Measurements from ENCODE around the gene GAK. TPM values are rescaled to one million over a fixed set of nuclear protein-coding genes. Genes with fewer than 3 reads are reported as not detected.
A peak's percentile ranks its signal among the peaks of the same experiment; 100 is the strongest.
"Not testable (repeated sequence)": the region's sequence is repeated elsewhere in the genome, so short reads cannot be mapped to it uniquely, and the experiment has no call there.

GAK gene
- total RNA-seq, 2 experiments from 2014 or later: 82.9 to 88.0 TPM

- peak overlapping the region; percentile 87 for H3K4me3 Mint-ChIP-seq
- intact Hi-C loops (cut with DNase I, micrococcal nuclease): loop anchor here (5.0 kb wide), 3 partner anchors 57 to 782 kb away; partner anchors contain the start of genes IDUA (in 1 of the 2) and SLBP (in 1 of the 2)
- H3K27ac Mint-ChIP-seq: peak overlapping the region; percentile 89
- no peaks in the 10 kb centered on the region for H3K27me3 Mint-ChIP-seq
- no peaks in the 10 kb centered on the region for H3K9me3 Mint-ChIP-seq (ENCODE audit: low read depth)
- CTCF ChIA-PET: interaction anchor here (0.7 to 1.2 kb wide), 4 partner anchors 14 to 144 kb away, joined by 3 to 4 read pairs (median 3); no protein-coding TSS in a partner anchor
- DNase-seq (no peak), ATAC-seq (no peak)
- POLR2A ChIA-PET: interaction anchor here (0.6 kb wide), 1 partner anchor 122 kb away, joined by 3 read pairs; no protein-coding TSS in a partner anchor
- H3K4me1 Mint-ChIP-seq: peaks cover 39% of the 10 kb centered on the region
- no peaks in the 10 kb centered on the region for H3K36me3 Mint-ChIP-seq (ENCODE audit: low read depth)
Observed at GRCh38 chr4:930028-930551, 2.0 kb downstream of the GAK start.

DNA sequence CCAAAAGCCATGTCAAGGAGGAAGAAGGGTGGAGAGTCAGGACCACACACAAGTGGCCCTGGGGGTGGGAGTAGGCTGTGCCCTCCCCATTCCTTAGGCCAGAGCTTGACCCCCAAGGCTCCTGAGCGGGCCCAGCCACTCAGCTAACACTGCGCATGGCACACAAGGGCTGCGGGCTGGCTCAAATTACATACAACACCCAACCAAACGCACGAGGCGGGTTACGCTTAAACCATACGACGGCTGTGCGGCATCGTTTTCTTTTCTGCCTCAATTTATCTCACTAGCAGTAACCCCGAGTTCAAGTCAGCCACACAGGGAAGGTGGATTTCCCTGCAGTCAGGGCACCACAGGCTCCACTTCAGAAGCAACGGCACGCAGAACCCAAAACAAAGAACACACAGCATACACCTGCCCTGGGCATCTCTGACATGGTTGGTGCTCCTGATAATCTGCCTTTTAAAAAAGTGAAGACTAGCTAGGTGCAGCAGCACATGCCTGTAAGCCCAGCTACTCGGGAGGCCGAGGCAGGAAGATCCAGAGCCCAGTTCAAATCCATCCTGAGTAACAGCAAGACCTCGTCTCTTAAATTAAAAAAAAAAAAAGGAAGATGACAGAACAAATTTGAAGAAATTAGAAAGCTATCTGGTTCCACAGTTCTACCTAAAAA is 2.9 kb downstream of the GAK start:
- Mint-ChIP-seq H3K27me3 (no peaks in the 10 kb centered on the region), H3K4me1 (peaks cover 48% of the 10 kb centered on the region), H3K36me3 (ENCODE audit: low read depth) (peaks cover 6% of the 10 kb centered on the region), H3K9me3 (ENCODE audit: low read depth) (no peaks in the 10 kb centered on the region), H3K4me3 (no peak overlapping the region), H3K27ac (no peak overlapping the region)
- ATAC-seq: no peak
- intact Hi-C loops (cut with DNase I, micrococcal nuclease): no loop called here
- ChIA-PET POLR2A (interaction anchor here (0.6 to 0.7 kb wide), 2 partner anchors 30 to 123 kb away, joined by 3 to 4 read pairs; no protein-coding TSS in a partner anchor), CTCF (interaction anchor here (1.2 kb wide), 2 partner anchors 15 to 58 kb away, joined by 3 read pairs; no protein-coding TSS in a partner anchor)
- no peak for DNase-seq

DNA sequence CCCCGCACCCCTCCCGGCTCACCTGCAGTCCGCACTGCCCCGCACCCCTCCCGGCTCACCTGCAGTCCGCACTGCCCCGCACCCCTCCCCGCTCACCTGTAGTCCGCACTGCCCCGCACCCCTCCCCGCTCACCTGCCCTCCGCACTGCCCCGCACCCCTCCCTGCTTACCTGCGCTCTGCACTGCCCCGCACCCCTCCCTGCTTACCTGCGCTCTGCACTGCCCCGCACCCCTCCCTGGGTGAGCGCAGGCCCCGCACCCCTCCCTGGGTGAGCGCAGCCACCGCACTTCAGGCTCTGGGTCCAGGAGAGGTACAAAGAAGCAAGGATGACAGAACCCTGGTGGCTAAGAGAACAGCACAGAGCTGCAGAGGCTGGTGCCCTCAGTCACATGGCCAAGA is 4.5 kb downstream of the GAK start:
- intact Hi-C loops (cut with DNase I, micrococcal nuclease); H3K4me3 Mint-ChIP-seq; H3K27ac Mint-ChIP-seq; POLR2A ChIA-PET; DNase-seq; CTCF ChIA-PET; H3K27me3 Mint-ChIP-seq; ATAC-seq; H3K9me3 Mint-ChIP-seq (ENCODE audit: low read depth): not testable (repeated sequence)
- H3K36me3 Mint-ChIP-seq (ENCODE audit: low read depth): peaks cover 13% of the 10 kb centered on the region
- peaks cover 53% of the 10 kb centered on the region for H3K4me1 Mint-ChIP-seq

GRCh38 chr4:926538-926937 is 5.6 kb downstream of the GAK start:
- Mint-ChIP-seq H3K36me3 (ENCODE audit: low read depth) (peaks cover 19% of the 10 kb centered on the region), H3K27me3 (no peaks in the 10 kb centered on the region), H3K4me1 (peaks cover 62% of the 10 kb centered on the region), H3K27ac (no peak overlapping the region), H3K9me3 (ENCODE audit: low read depth) (no peaks in the 10 kb centered on the region), H3K4me3 (no peak overlapping the region)
- intact Hi-C loops (cut with DNase I, micrococcal nuclease): no loop called here
- ATAC-seq (no peak), DNase-seq (no peak)
- POLR2A ChIA-PET: no interaction called here
- CTCF ChIA-PET: no interaction called here

- ATAC-seq (no peak), DNase-seq (no peak)
- intact Hi-C loops (cut with DNase I, micrococcal nuclease): no loop called here
- POLR2A ChIA-PET: no interaction called here
- H3K27ac Mint-ChIP-seq: peak overlapping the region; percentile 55
- H3K9me3 Mint-ChIP-seq (ENCODE audit: low read depth): no peaks in the 10 kb centered on the region
- CTCF ChIA-PET: no interaction called here
- H3K4me3 Mint-ChIP-seq: no peak overlapping the region
- H3K4me1 Mint-ChIP-seq: peaks cover 64% of the 10 kb centered on the region
- peaks cover 22% of the 10 kb centered on the region for H3K36me3 Mint-ChIP-seq (ENCODE audit: low read depth)
- H3K27me3 Mint-ChIP-seq: no peaks in the 10 kb centered on the region
Observed at GRCh38 chr4:925771-926500, 6.2 kb downstream of the GAK start.

- H3K27me3 Mint-ChIP-seq: no peaks in the 10 kb centered on the region
Observed at GRCh38 chr4:925171-925570, 6.9 kb downstream of the GAK start.

GRCh38 chr4:924107-925096 is 7.7 kb downstream of the GAK start:
- H3K27ac Mint-ChIP-seq: peak overlapping the region; percentile 87
- H3K4me1 Mint-ChIP-seq: peaks cover 59% of the 10 kb centered on the region
- ChIA-PET POLR2A (interaction anchor here (1.1 kb wide), 1 partner anchor 422 kb away, joined by 4 read pairs; the partner anchor contains the start of gene UVSSA), CTCF (interaction anchor here (0.6 to 1.4 kb wide), 3 partner anchors 8 to 73 kb away, joined by 3 to 4 read pairs (median 3); partner anchors contain the start of genes GAK and TMEM175)
- peak; percentile 60 for DNase-seq
- intact Hi-C loops (cut with DNase I, micrococcal nuclease): no loop called here
- peaks cover 30% of the 10 kb centered on the region for H3K36me3 Mint-ChIP-seq (ENCODE audit: low read depth)
- peak overlapping the region; percentile 20 for H3K4me3 Mint-ChIP-seq
- no peaks in the 10 kb centered on the region for H3K27me3 Mint-ChIP-seq
- ATAC-seq: peak; percentile 67
- H3K9me3 Mint-ChIP-seq (ENCODE audit: low read depth): no peaks in the 10 kb centered on the region

More at GRCh38 chr4:925171-925570, 6.9 kb downstream of the GAK start:
- H3K27ac Mint-ChIP-seq: no peak overlapping the region
- H3K36me3 Mint-ChIP-seq (ENCODE audit: low read depth): peaks cover 24% of the 10 kb centered on the region
- intact Hi-C loops (cut with DNase I, micrococcal nuclease): no loop called here
- POLR2A ChIA-PET: no interaction called here
- DNase-seq: no peak
- CTCF ChIA-PET: no interaction called here
- ATAC-seq: no peak
- no peaks in the 10 kb centered on the region for H3K9me3 Mint-ChIP-seq (ENCODE audit: low read depth)
- no peak overlapping the region for H3K4me3 Mint-ChIP-seq
- peaks cover 58% of the 10 kb centered on the region for H3K4me1 Mint-ChIP-seq

DNA sequence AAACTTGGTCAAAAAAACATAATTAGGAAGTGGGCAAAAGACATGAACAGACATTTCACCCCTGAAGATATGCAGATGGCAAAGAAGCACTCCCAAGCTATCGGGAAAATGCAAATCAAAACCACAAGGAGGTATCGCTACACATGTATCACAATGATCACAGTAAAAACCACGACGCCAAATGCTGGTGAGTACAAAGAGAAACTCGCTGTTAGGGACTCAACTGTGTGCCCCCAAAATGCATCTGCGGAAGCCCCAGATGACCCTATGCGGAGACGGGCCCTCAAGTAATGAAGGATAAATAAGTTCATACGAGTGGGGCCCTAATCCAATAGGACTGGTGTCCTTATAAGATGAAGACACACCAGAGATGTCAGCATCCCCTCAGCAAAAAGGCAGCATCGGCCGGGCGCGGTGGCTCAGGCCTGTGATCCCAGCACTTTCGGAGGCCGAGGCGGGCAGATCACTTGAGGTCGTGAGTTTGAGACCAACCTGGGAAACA is 10.2 kb downstream of the GAK start:
- H3K4me3 Mint-ChIP-seq: peak overlapping the region; percentile 38
- peaks cover 39% of the 10 kb centered on the region for H3K36me3 Mint-ChIP-seq (ENCODE audit: low read depth)
- no peaks in the 10 kb centered on the region for H3K27me3 Mint-ChIP-seq
- ATAC-seq (peak; percentile 57), DNase-seq (peak; percentile 48)
- H3K4me1 Mint-ChIP-seq: peaks cover 64% of the 10 kb centered on the region
- ChIA-PET POLR2A (interaction anchor here (1.0 kb wide), 1 partner anchor 9 kb away, joined by 4 read pairs; no protein-coding TSS in a partner anchor), CTCF (interaction anchor here (0.7 to 0.9 kb wide), 2 partner anchors 25 to 51 kb away, joined by 3 read pairs; no protein-coding TSS in a partner anchor)
- H3K27ac Mint-ChIP-seq: peak overlapping the region; percentile 68
- peaks cover 7% of the 10 kb centered on the region for H3K9me3 Mint-ChIP-seq (ENCODE audit: low read depth)
- intact Hi-C loops (cut with DNase I, micrococcal nuclease): no loop called here

DNA sequence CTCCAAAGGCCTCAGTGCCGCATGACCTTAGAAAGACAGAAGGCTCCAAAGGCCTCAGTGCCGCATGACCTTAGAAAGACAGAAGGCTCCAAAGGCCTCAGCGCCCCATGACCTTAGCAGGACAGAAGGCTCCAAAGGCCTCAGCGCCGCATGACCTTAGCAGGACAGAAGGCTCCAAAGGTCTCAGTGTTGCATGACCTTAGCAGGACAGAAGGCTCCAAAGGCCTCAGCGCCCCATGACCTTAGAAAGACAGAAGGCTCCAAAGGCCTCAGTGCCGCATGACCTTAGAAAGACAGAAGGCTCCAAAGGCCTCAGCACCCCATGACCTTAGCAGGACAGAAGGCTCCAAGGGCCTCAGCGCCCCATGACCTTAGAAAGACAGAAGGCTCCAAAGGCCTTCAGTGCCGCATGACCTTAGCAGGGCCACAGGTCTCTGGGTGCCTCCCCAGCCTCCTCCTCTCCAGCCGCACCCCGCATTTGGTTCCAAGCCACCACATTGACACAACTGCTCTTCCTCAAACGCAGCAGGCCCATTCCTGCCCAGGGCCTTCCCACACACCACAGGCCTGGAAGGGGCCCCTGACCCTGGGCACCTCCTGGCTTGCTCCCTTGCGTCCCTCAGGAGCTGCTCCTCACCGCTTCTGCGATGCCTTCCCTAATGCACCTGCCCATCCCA is 13.0 kb downstream of the GAK start:
- H3K9me3 Mint-ChIP-seq (ENCODE audit: low read depth); intact Hi-C loops (cut with DNase I, micrococcal nuclease); H3K27ac Mint-ChIP-seq; ATAC-seq; POLR2A ChIA-PET; H3K4me3 Mint-ChIP-seq; H3K27me3 Mint-ChIP-seq; CTCF ChIA-PET: not testable (repeated sequence)
- DNase-seq: peak; percentile 0
- H3K36me3 Mint-ChIP-seq (ENCODE audit: low read depth): peaks cover 32% of the 10 kb centered on the region
- peaks cover 64% of the 10 kb centered on the region for H3K4me1 Mint-ChIP-seq

DNA sequence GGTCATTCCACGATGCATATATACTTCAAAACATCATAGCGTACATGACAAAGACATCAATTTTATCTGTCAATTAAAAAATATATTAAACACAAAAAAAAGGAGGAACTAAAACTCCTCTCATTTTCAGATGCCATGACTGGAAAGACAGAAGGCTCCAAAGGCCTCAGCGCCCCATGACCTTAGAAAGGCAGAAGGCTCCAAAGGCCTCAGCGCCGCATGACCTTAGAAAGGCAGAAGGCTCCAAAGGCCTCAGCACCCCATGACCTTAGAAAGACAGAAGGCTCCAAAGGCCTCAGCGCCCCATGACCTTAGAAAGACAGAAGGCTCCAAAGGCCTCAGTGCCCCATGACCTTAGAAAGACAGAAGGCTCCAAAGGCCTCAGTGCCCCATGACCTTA is 13.5 kb downstream of the GAK start:
- DNase-seq; H3K4me3 Mint-ChIP-seq; ATAC-seq; CTCF ChIA-PET; H3K27ac Mint-ChIP-seq; H3K9me3 Mint-ChIP-seq (ENCODE audit: low read depth); intact Hi-C loops (cut with DNase I, micrococcal nuclease); H3K27me3 Mint-ChIP-seq; POLR2A ChIA-PET: not testable (repeated sequence)
- peaks cover 62% of the 10 kb centered on the region for H3K4me1 Mint-ChIP-seq
- peaks cover 30% of the 10 kb centered on the region for H3K36me3 Mint-ChIP-seq (ENCODE audit: low read depth)

Data from activated CD4-positive, alpha-beta T cell treated with anti-CD3 and anti-CD28 coated beads for 36 hours (primary cell).